ENCODE measurements around the gene SAT1. TPM values are rescaled to one million over a fixed set of nuclear protein-coding genes. Genes with fewer than 3 reads are reported as not detected.
"Not testable (repeated sequence)": the region's sequence is repeated elsewhere in the genome, so short reads cannot be mapped to it uniquely, and the experiment has no call there.

The SAT1 gene
- total RNA-seq, 1 donor from 2014 or later = 99.7 TPM

GRCh38 chrX:23766650-23767551 lies 16.1 kb upstream of the SAT1 start:
- H3K4me3 ChIP-seq = no peak overlapping the region
- no peak for DNase-seq
- H3K4me1 ChIP-seq = no peaks in the 10 kb centered on the region
- no peak overlapping the region for H3K27ac ChIP-seq (replicated peaks)
- intact Hi-C loops (cut with micrococcal nuclease) = no loop called here
- no peaks in the 10 kb centered on the region for H3K36me3 ChIP-seq
- TF ChIP-seq CTCF (IDR thresholded peaks at IDR 0.05; ENCODE audit: borderline replicate concordance) = no peak
- H3K27me3 ChIP-seq (ENCODE audit: low read depth) = no peaks in the 10 kb centered on the region
- H3K9me3 ChIP-seq (replicated peaks) = no peaks in the 10 kb centered on the region

- intact Hi-C loops (cut with micrococcal nuclease) = no loop called here
- Histone ChIP-seq H3K27me3 (ENCODE audit: low read depth) (no peaks in the 10 kb centered on the region), H3K36me3 (no peaks in the 10 kb centered on the region), H3K4me1 (no peaks in the 10 kb centered on the region), H3K27ac (replicated peaks) (no peak overlapping the region), H3K4me3 (no peak overlapping the region), H3K9me3 (replicated peaks) (no peaks in the 10 kb centered on the region)
- TF ChIP-seq CTCF (IDR thresholded peaks at IDR 0.05; ENCODE audit: borderline replicate concordance) = no peak
- no peak for DNase-seq
Measured at GRCh38 chrX:23770142-23770541, 12.8 kb upstream of the SAT1 start.

- H3K36me3 ChIP-seq; DNase-seq; H3K4me1 ChIP-seq; H3K27me3 ChIP-seq (ENCODE audit: low read depth); intact Hi-C loops (cut with micrococcal nuclease); H3K4me3 ChIP-seq; H3K9me3 ChIP-seq (replicated peaks); H3K27ac ChIP-seq (replicated peaks): not testable (repeated sequence)
Measured at GRCh38 chrX:23771086-23771485, 11.9 kb upstream of the SAT1 start.

GRCh38 chrX:23773601-23774175 lies 9.3 kb upstream of the SAT1 start:
- Histone ChIP-seq H3K36me3 (no peaks in the 10 kb centered on the region), H3K9me3 (replicated peaks) (no peaks in the 10 kb centered on the region), H3K4me1 (no peaks in the 10 kb centered on the region), H3K27ac (replicated peaks) (peak overlapping the region; percentile 36), H3K4me3 (no peak overlapping the region), H3K27me3 (ENCODE audit: low read depth) (no peaks in the 10 kb centered on the region)
- intact Hi-C loops (cut with micrococcal nuclease) = no loop called here
- no peak for DNase-seq
- no peak for TF ChIP-seq CTCF (IDR thresholded peaks at IDR 0.05; ENCODE audit: borderline replicate concordance)

GRCh38 chrX:23776363-23776762 lies 6.6 kb upstream of the SAT1 start:
- no peaks in the 10 kb centered on the region for H3K9me3 ChIP-seq (replicated peaks)
- H3K36me3 ChIP-seq = no peaks in the 10 kb centered on the region
- intact Hi-C loops (cut with micrococcal nuclease) = no loop called here

More at GRCh38 chrX:23776363-23776762, 6.6 kb upstream of the SAT1 start:
- Histone ChIP-seq H3K27me3 (ENCODE audit: low read depth) (no peaks in the 10 kb centered on the region), H3K27ac (replicated peaks) (no peak overlapping the region), H3K4me3 (no peak overlapping the region), H3K4me1 (no peaks in the 10 kb centered on the region)
- DNase-seq = no peak
- TF ChIP-seq CTCF (IDR thresholded peaks at IDR 0.05; ENCODE audit: borderline replicate concordance) = no peak

Measured in left ventricle myocardium inferior (tissue), 1 donor.